Esophagus squamous epithelium (tissue), 5 donors: ENCODE results near the gene PTCH1. TPM values are rescaled to one million over a fixed set of nuclear protein-coding genes. Genes with fewer than 3 reads are reported as not detected.
A peak's percentile ranks its signal among the peaks of the same experiment; 100 is the strongest.

Source experiments
- DNase-seq: peaks from one replicate; lab custom pipeline; 2025; lab: John Stamatoyannopoulos, UW
- H3K27ac ChIP-seq, 4 donors: fragments of 200-600 bp; sonication (generic); one replicate each; pipeline ENCODE4 v1.5.1; 2016 to 2019; ENCODE audit warnings: mild to moderate bottlenecking in 1 of 4
- H3K27me3 ChIP-seq, 4 donors: fragments of 200-600 bp; sonication (generic); 1 replicate in 3 of 4; 2 replicates in 1 of 4; pipeline versions ENCODE4 v1.5.1 to v1.6.0; 2017 to 2021; ENCODE audit warnings: antibody characterized with exemption in 1 of 4
- H3K36me3 ChIP-seq, 3 donors: fragments of 200-600 bp; sonication (generic); one replicate each; pipeline ENCODE4 v1.5.1; 2016 to 2019
- H3K4me1 ChIP-seq, 3 donors: fragments of 200-600 bp; sonication (generic); one replicate each; pipeline ENCODE4 v1.5.1; 2017 to 2019
- H3K4me3 ChIP-seq, 4 donors: fragments of 200-600 bp; sonication (generic); 1 replicate in 3 of 4; 2 replicates in 1 of 4; pipeline ENCODE4 v1.5.1; 2016 to 2019; ENCODE audit warnings: mild to moderate bottlenecking in 2 of 4, moderate library complexity in 1 of 4
- H3K9me3 ChIP-seq, 3 donors: fragments of 200-600 bp; sonication (generic); one replicate each; pipeline ENCODE4 v1.5.1; 2016 to 2019
- POLR2A ChIP-seq, 4 donors: fragments of 450-650 bp; IDR thresholded peaks; one replicate each; pipeline ENCODE4 v1.6.1; 2017; ENCODE audit warnings: antibody characterized with exemption in 4 of 4, mild to moderate bottlenecking in 4 of 4, moderate library complexity in 3 of 4
- WGBS, 2 donors: methylation state at CpG; one replicate each; pipeline ENCODE4 v1.1.5; 2018; 5-methylcytosine and 5-hydroxymethylcytosine counted together
- intact Hi-C: fragments of 100-400 bp; cut with DNase I; formaldehyde crosslinking; loops from one replicate; pipeline ENCODE4 v1.15.0; 2022
- total RNA-seq, 4 donors: library from RNA; depleted of rRNA; stranded (reverse); fragments of >200 nt; gene quantifications; one replicate each; pipeline ENCODE4 v1.1.0, GENCODE V29; 2016
- TF ChIP-seq, protein P1 (sequence below), 6 experiments: fragments of 450-650 bp in 4 of 6; fragments of 200-600 bp in 2 of 6; sonication (generic) in 2 of 6; IDR thresholded peaks; one replicate each; pipeline ENCODE4 v1.5.1; 2016 to 2019; ENCODE audit warnings: antibody characterized with exemption in 6 of 6, mild to moderate bottlenecking in 4 of 6, moderate library complexity in 4 of 6
- donor health status: DM: yes; HTN: yes; CAD: no.

The PTCH1 gene
- total RNA-seq, 4 donors from 2014 or later = 1.9 to 11.6 (median 3.5) TPM

DNA sequence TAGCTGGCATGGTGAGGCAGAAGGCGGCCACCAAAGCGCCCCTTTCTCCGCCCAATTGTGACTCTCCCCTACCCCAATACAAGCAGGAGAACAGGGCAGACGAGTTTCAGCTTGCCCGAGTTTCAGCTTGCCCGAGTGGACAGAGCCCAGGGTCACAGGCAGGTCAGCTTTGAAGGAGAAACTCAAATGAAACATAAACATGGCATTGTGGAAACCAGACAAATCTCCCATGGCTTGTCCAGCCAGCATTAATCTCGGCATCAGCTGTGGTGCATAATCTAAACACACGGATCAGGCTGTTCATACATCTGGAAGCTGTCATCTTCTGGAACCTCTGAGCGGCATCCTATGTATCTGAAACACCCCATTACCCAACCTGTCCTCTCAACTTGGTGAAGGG is 16.9 kb downstream of the PTCH1 start:
- peaks cover 0 to 71% (median 12%) of the 10 kb centered on the region in 3 donors for H3K4me1 ChIP-seq
- no peaks in the 10 kb centered on the region for H3K9me3 ChIP-seq
- H3K36me3 ChIP-seq = no peaks in the 10 kb centered on the region
- H3K27me3 ChIP-seq = no peaks in the 10 kb centered on the region
- H3K27ac ChIP-seq = peak overlapping the region in 1 of 4 donors; percentile 2
- H3K4me3 ChIP-seq = no peak overlapping the region
- TF ChIP-seq, protein P1, sequence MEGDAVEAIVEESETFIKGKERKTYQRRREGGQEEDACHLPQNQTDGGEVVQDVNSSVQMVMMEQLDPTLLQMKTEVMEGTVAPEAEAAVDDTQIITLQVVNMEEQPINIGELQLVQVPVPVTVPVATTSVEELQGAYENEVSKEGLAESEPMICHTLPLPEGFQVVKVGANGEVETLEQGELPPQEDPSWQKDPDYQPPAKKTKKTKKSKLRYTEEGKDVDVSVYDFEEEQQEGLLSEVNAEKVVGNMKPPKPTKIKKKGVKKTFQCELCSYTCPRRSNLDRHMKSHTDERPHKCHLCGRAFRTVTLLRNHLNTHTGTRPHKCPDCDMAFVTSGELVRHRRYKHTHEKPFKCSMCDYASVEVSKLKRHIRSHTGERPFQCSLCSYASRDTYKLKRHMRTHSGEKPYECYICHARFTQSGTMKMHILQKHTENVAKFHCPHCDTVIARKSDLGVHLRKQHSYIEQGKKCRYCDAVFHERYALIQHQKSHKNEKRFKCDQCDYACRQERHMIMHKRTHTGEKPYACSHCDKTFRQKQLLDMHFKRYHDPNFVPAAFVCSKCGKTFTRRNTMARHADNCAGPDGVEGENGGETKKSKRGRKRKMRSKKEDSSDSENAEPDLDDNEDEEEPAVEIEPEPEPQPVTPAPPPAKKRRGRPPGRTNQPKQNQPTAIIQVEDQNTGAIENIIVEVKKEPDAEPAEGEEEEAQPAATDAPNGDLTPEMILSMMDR (IDR thresholded peaks at IDR 0.05) = no peak
- TF ChIP-seq POLR2A (IDR thresholded peaks at IDR 0.05) = no peak
- WGBS, 2 donors = 30 to 60% methylated on average over 7 to 9 of the region's 9 CpGs
- intact Hi-C loops = no loop called here
- no peak for DNase-seq

DNA sequence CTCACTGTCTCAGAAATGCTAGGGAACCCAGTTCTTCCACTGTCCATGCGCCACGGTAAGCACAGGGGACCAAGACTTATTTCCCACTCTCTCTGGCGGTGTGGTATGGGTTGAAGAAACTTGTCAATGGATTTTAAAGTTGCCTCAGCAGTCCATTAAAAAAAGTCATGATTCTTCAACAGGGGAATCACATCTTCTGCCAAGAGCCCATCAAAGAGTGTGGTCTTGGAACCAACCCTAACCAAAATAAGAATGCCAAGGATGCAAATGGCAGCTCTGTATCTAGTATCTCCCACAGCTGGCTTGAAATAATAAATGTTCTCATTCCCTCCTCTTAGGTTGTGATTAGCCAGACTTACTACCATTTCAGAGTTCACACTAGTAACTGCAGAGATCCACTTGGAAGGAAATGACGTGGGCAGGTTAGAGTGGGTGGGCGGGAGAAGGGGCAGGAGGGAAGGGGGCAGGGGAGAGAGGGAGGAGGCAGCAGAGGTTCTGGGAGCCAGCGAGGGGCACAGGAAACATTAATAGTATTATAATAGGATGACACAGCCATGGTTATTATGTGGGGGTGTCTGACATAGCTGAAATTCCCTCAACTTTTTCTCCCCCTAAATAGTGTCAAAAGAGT is 17.6 kb downstream of the PTCH1 start:
- H3K36me3 ChIP-seq = no peaks in the 10 kb centered on the region
- H3K27ac ChIP-seq = peak overlapping the region in 1 of 4 donors; percentile 57
- intact Hi-C loops = no loop called here
- TF ChIP-seq, protein P1 (IDR thresholded peaks at IDR 0.05) = no peak
- no peak for TF ChIP-seq POLR2A (IDR thresholded peaks at IDR 0.05)
- H3K4me3 ChIP-seq = no peak overlapping the region
- no peak for DNase-seq
- H3K27me3 ChIP-seq = no peaks in the 10 kb centered on the region
- no peaks in the 10 kb centered on the region for H3K9me3 ChIP-seq
- H3K4me1 ChIP-seq = peaks cover 0 to 71% (median 16%) of the 10 kb centered on the region in 3 donors
- WGBS, 2 donors = 70 to 86% methylated on average over 6 of the region's 6 CpGs

DNA sequence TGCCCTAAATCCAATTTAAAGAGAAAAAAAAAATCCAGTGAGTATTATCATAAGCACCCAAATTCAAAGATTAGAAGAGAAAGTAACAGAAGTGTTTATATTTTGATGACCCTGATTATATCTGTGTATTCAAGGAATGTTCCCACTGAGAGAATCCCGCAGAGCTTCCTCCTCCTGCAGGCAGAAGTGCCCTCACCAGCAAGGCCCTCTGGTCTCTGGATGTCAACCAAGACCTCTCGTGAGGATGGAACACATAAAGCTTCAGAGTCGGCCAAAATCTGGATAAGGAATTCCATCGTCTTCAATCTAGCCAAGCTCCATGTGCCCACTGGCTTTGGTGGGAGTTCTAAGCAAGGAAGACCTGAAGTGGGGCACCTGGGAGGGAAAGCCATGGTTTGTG is 18.1 kb downstream of the PTCH1 start:
- peak overlapping the region in 1 of 4 donors; percentile 57 for H3K27ac ChIP-seq
- peaks cover 0 to 73% (median 18%) of the 10 kb centered on the region in 3 donors for H3K4me1 ChIP-seq
- WGBS, 2 donors = 63 to 82% methylated on average over 4 of the region's 4 CpGs
- DNase-seq = no peak
- TF ChIP-seq POLR2A (IDR thresholded peaks at IDR 0.05) = no peak
- TF ChIP-seq, protein P1 (IDR thresholded peaks at IDR 0.05) = no peak
- intact Hi-C loops = no loop called here
- no peaks in the 10 kb centered on the region for H3K9me3 ChIP-seq
- no peaks in the 10 kb centered on the region for H3K27me3 ChIP-seq
- H3K36me3 ChIP-seq = no peaks in the 10 kb centered on the region
- H3K4me3 ChIP-seq = no peak overlapping the region

DNA sequence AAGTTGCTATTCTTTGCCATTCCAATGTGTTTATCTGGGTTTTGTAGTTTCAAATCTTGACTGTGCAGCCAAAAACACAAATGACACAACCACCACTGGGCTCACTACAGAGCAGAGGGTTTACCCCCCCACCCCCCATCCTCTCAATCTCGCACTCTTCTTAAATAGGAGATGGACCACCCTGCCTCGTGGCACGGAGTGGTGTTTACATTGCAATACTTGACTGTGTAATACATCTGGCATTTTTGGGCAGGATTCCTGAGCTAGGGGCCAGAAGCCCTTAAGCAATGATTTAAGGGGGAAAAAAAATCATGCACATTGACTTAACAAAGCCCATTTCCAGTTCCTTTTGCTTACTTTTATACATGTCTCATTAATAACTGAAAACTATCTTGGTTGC is 19.0 kb downstream of the PTCH1 start:
- no peak overlapping the region for H3K4me3 ChIP-seq
- no peaks in the 10 kb centered on the region for H3K9me3 ChIP-seq
- no peak for DNase-seq
- intact Hi-C loops = no loop called here
- H3K4me1 ChIP-seq = peaks cover 0 to 72% (median 18%) of the 10 kb centered on the region in 3 donors
- 65 to 100% methylated on average over 1 to 3 of the region's 3 CpGs for WGBS, 2 donors
- H3K27ac ChIP-seq = peak overlapping the region in 1 of 4 donors; percentile 57
- TF ChIP-seq, protein P1 (IDR thresholded peaks at IDR 0.05) = no peak
- TF ChIP-seq POLR2A (IDR thresholded peaks at IDR 0.05) = no peak
- H3K36me3 ChIP-seq = no peaks in the 10 kb centered on the region
- H3K27me3 ChIP-seq = no peaks in the 10 kb centered on the region

DNA sequence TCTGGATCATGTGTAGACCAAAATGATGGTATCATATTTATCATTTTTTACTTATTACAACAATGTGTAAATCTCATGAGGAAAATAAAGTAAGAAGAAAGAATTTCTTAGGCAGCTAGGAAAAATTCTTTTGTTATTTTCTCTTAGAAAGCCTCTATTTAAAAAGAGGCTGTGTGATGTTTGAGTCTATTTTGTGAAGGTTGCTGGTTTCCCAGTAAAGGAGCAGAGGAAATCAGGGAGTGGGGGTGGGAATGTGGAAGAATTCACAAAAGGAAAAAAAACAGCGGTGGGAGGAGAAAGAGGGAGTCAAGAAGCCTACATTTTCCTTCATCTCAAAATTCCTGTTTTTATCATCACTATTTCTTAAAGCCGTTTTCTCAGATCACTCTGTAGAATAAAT is 20.1 kb downstream of the PTCH1 start:
- H3K4me1 ChIP-seq = peaks cover 0 to 61% (median 18%) of the 10 kb centered on the region in 3 donors
- intact Hi-C loops = no loop called here
- H3K9me3 ChIP-seq = no peaks in the 10 kb centered on the region
- TF ChIP-seq, protein P1 (IDR thresholded peaks at IDR 0.05) = no peak
- no peak for TF ChIP-seq POLR2A (IDR thresholded peaks at IDR 0.05)
- no peak overlapping the region for H3K4me3 ChIP-seq
- DNase-seq = no peak
- WGBS, 2 donors = 71 to 75% methylated on average over 2 of the region's 2 CpGs
- no peaks in the 10 kb centered on the region for H3K27me3 ChIP-seq
- peak overlapping the region in 1 of 4 donors; percentile 57 for H3K27ac ChIP-seq
- H3K36me3 ChIP-seq = no peaks in the 10 kb centered on the region
